Naive thymus-derived CD4-positive, alpha-beta T cell (primary cell): ENCODE measurements around the gene RDH12. TPM values are rescaled to one million over a fixed set of nuclear protein-coding genes. Genes with fewer than 3 reads are reported as not detected.
A peak's percentile ranks its signal among the peaks of the same experiment; 100 is the strongest.

Experiments used
- ATAC-seq: fragments of 150-1000 bp; cut with Tn5 transposase; 2 replicates; pipeline ENCODE4 v1.10.0; 2021; ENCODE audit warnings: mild to moderate bottlenecking, moderate library complexity
- CTCF ChIA-PET: fragments of 350-600 bp; sonication (Branson Sonifier 250); formaldehyde crosslinking; loops from one replicate; lab custom pipeline; 2021; ENCODE audit warnings: antibody characterized with exemption; lab: Charles Lee
- POLR2A ChIA-PET: fragments of 350-600 bp; sonication (Branson Sonifier 250); formaldehyde crosslinking; loops from one replicate; lab custom pipeline; 2021; ENCODE audit warnings: antibody characterized with exemption, inconsistent platforms; lab: Charles Lee
- DNase-seq, 9 donors: peaks; one replicate each; pipeline versions ENCODE4 v3.0.0 to v3.0.0-alpha.2; 2020 to 2022; ENCODE audit warnings: mixed read lengths in 1 of 9
- H3K27ac ChIP-seq: one replicate; pipeline ENCODE4 v1.7.0; 2013; ENCODE audit warnings: mild to moderate bottlenecking, low read depth, low read length, moderate library complexity
- H3K27me3 ChIP-seq, 2 donors: one replicate each; pipeline ENCODE4 v1.7.0; 2013; ENCODE audit warnings: low read length in 2 of 2, mild to moderate bottlenecking in 2 of 2, moderate library complexity in 2 of 2; ENCODE audit not compliant: control insufficient read depth in 2 of 2, insufficient read depth in 2 of 2
- H3K36me3 ChIP-seq, 3 experiments: 1 replicate in 2 of 3; 2 replicates in 1 of 3; pipeline ENCODE4 v1.7.0; 2013; ENCODE audit warnings: low read length in 3 of 3, mild to moderate bottlenecking in 3 of 3, moderate library complexity in 1 of 3; ENCODE audit not compliant: insufficient read depth in 3 of 3, control insufficient read depth in 2 of 3
- H3K4me1 ChIP-seq, 2 donors: one replicate each; pipeline ENCODE4 v1.7.0; 2013; ENCODE audit warnings: low read length in 2 of 2, mild to moderate bottlenecking in 2 of 2, moderate library complexity in 1 of 2; ENCODE audit not compliant: control insufficient read depth in 2 of 2, insufficient read depth in 2 of 2
- H3K4me3 ChIP-seq: 2 replicates; pipeline ENCODE4 v1.7.0; 2013; ENCODE audit warnings: mild to moderate bottlenecking, low read length
- H3K9me3 ChIP-seq, 3 experiments: 1 replicate in 2 of 3; 2 replicates in 1 of 3; pipeline ENCODE4 v1.7.0; 2013; ENCODE audit warnings: low read length in 3 of 3; ENCODE audit not compliant: control insufficient read depth in 2 of 3
- H3K27ac Mint-ChIP-seq, 9 donors: one replicate each; pipeline ENCODE4 v1.8.0; 2020 to 2022; ENCODE audit warnings: mixed read lengths in 9 of 9, mild to moderate bottlenecking in 8 of 9, moderate library complexity in 5 of 9, inconsistent platforms in 2 of 9
- H3K27me3 Mint-ChIP-seq, 5 donors: one replicate each; pipeline ENCODE4 v1.8.0; 2021 to 2022; ENCODE audit warnings: mixed read lengths in 5 of 5, mild to moderate bottlenecking in 1 of 5
- H3K36me3 Mint-ChIP-seq, 5 donors: one replicate each; pipeline ENCODE4 v1.8.0; 2020 to 2022; ENCODE audit warnings: mixed read lengths in 5 of 5, mild to moderate bottlenecking in 3 of 5, inconsistent platforms in 1 of 5
- H3K4me1 Mint-ChIP-seq, 7 donors: one replicate each; pipeline ENCODE4 v1.8.0; 2020 to 2022; ENCODE audit warnings: mixed read lengths in 7 of 7, mild to moderate bottlenecking in 3 of 7, inconsistent platforms in 1 of 7
- H3K4me3 Mint-ChIP-seq, 10 donors: one replicate each; pipeline ENCODE4 v1.8.0; 2020 to 2022; ENCODE audit warnings: mild to moderate bottlenecking in 10 of 10, mixed read lengths in 10 of 10, moderate library complexity in 6 of 10, inconsistent platforms in 2 of 10
- H3K9me3 Mint-ChIP-seq, 11 donors: one replicate each; pipeline ENCODE4 v1.8.0; 2020 to 2022; ENCODE audit warnings: mixed read lengths in 11 of 11, mild to moderate bottlenecking in 4 of 11, inconsistent platforms in 1 of 11, moderate library complexity in 1 of 11
- intact Hi-C, 2 donors: fragments of 100-400 bp; cut with micrococcal nuclease; formaldehyde crosslinking; loops; one replicate each; pipeline ENCODE4 v1.15.1; 2023
- polyA plus RNA-seq, 2 donors: library from polyadenylated mRNA; unstranded; fragments of 300-500 nt; fragmentation: Illumina TruSeq; gene quantifications; one replicate each; pipeline ENCODE4 v1.2.3, GENCODE V29; 2021
- total RNA-seq, 6 experiments: library from RNA in 5 of 6; stranded (reverse) in 5 of 6; gene quantifications; 1 replicate in 5 of 6; 2 replicates in 1 of 6; pipeline ENCODE4 v1.2.3 and lab custom pipeline; 2021 to 2026

The RDH12 gene
- total and polyA plus RNA-seq, 7 experiments from 2014 or later: 0.10 to 0.31 TPM; not detected in 5

- no peaks in the 10 kb centered on the region for H3K27me3 Mint-ChIP-seq
- Histone ChIP-seq H3K27me3 (no peaks in the 10 kb centered on the region), H3K9me3 (no peaks in the 10 kb centered on the region), H3K27ac (no peak overlapping the region), H3K4me3 (no peak overlapping the region), H3K4me1 (no peaks in the 10 kb centered on the region), H3K36me3 (peaks cover 3 to 55% (median 6%) of the 10 kb centered on the region in 3 experiments)
- DNase-seq (no peak), ATAC-seq (no peak)
- no peaks in the 10 kb centered on the region for H3K9me3 Mint-ChIP-seq
- peaks cover 10 to 72% (median 36%) of the 10 kb centered on the region in 5 donors for H3K36me3 Mint-ChIP-seq
- intact Hi-C loops: no loop called here
- CTCF ChIA-PET: no interaction called here
- POLR2A ChIA-PET: no interaction called here
- no peak overlapping the region for H3K4me3 Mint-ChIP-seq
- no peak overlapping the region for H3K27ac Mint-ChIP-seq
- peaks cover 0 to 8% (median 0%) of the 10 kb centered on the region in 7 donors for H3K4me1 Mint-ChIP-seq
Observed at GRCh38 chr14:67759916-67760315, 58.2 kb downstream of the RDH12 start.

- ChIA-PET CTCF (no interaction called here), POLR2A (no interaction called here)
- H3K36me3 ChIP-seq: peaks cover 6 to 72% (median 12%) of the 10 kb centered on the region in 3 experiments
- Mint-ChIP-seq H3K27me3 (no peaks in the 10 kb centered on the region), H3K36me3 (peaks cover 4 to 68% (median 28%) of the 10 kb centered on the region in 5 donors), H3K27ac (no peak overlapping the region), H3K9me3 (no peaks in the 10 kb centered on the region), H3K4me3 (no peak overlapping the region), H3K4me1 (peaks cover 0 to 6% (median 0%) of the 10 kb centered on the region in 7 donors)
- H3K4me3 ChIP-seq: no peak overlapping the region
- H3K9me3 ChIP-seq: no peaks in the 10 kb centered on the region
- intact Hi-C loops: no loop called here
- no peaks in the 10 kb centered on the region for H3K27me3 ChIP-seq
- DNase-seq (no peak), ATAC-seq (no peak)
- H3K4me1 ChIP-seq: no peaks in the 10 kb centered on the region
- H3K27ac ChIP-seq: no peak overlapping the region
Observed at GRCh38 chr14:67762051-67762450, 60.4 kb downstream of the RDH12 start.

GRCh38 chr14:67763158-67763822 lies 61.6 kb downstream of the RDH12 start:
- Mint-ChIP-seq H3K27me3 (no peaks in the 10 kb centered on the region), H3K4me3 (no peak overlapping the region), H3K27ac (no peak overlapping the region), H3K9me3 (no peaks in the 10 kb centered on the region), H3K4me1 (no peaks in the 10 kb centered on the region), H3K36me3 (peaks cover 0 to 70% (median 28%) of the 10 kb centered on the region in 5 donors)
- POLR2A ChIA-PET: no interaction called here
- intact Hi-C loops: no loop called here
- H3K4me3 ChIP-seq: no peak overlapping the region
- no peaks in the 10 kb centered on the region for H3K27me3 ChIP-seq
- no peak overlapping the region for H3K27ac ChIP-seq
- no peaks in the 10 kb centered on the region for H3K9me3 ChIP-seq
- H3K4me1 ChIP-seq: no peaks in the 10 kb centered on the region
- H3K36me3 ChIP-seq: peaks cover 12 to 80% (median 14%) of the 10 kb centered on the region in 3 experiments
- DNase-seq: no peak
- CTCF ChIA-PET: no interaction called here
- no peak for ATAC-seq

- no peaks in the 10 kb centered on the region for H3K9me3 ChIP-seq
- Mint-ChIP-seq H3K9me3 (no peaks in the 10 kb centered on the region), H3K36me3 (peaks cover 0 to 76% (median 34%) of the 10 kb centered on the region in 5 donors), H3K27ac (no peak overlapping the region), H3K4me3 (no peak overlapping the region), H3K4me1 (no peaks in the 10 kb centered on the region), H3K27me3 (no peaks in the 10 kb centered on the region)
- H3K4me1 ChIP-seq: no peaks in the 10 kb centered on the region
- no peaks in the 10 kb centered on the region for H3K27me3 ChIP-seq
- no peak overlapping the region for H3K27ac ChIP-seq
- CTCF ChIA-PET: no interaction called here
- intact Hi-C loops: no loop called here
- ATAC-seq: no peak
- DNase-seq: no peak
- POLR2A ChIA-PET: no interaction called here
- H3K36me3 ChIP-seq: peaks cover 12 to 91% (median 15%) of the 10 kb centered on the region in 3 experiments
- no peak overlapping the region for H3K4me3 ChIP-seq
Observed at GRCh38 chr14:67764496-67764895, 62.8 kb downstream of the RDH12 start.

GRCh38 chr14:67765192-67765834 lies 63.6 kb downstream of the RDH12 start:
- H3K36me3 Mint-ChIP-seq: peaks cover 0 to 75% (median 33%) of the 10 kb centered on the region in 5 donors
- no peak overlapping the region for H3K4me3 Mint-ChIP-seq
- Histone ChIP-seq H3K4me1 (no peaks in the 10 kb centered on the region), H3K27ac (no peak overlapping the region), H3K27me3 (no peaks in the 10 kb centered on the region), H3K36me3 (peaks cover 11 to 89% (median 12%) of the 10 kb centered on the region in 3 experiments), H3K4me3 (no peak overlapping the region), H3K9me3 (no peaks in the 10 kb centered on the region)
- ATAC-seq (no peak), DNase-seq (no peak)
- POLR2A ChIA-PET: no interaction called here
- intact Hi-C loops: no loop called here
- no peaks in the 10 kb centered on the region for H3K9me3 Mint-ChIP-seq
- H3K27me3 Mint-ChIP-seq: no peaks in the 10 kb centered on the region
- CTCF ChIA-PET: no interaction called here
- H3K27ac Mint-ChIP-seq: peak overlapping the region in 2 of 9 donors; percentile 7 to 46
- H3K4me1 Mint-ChIP-seq: no peaks in the 10 kb centered on the region

- Histone ChIP-seq H3K4me1 (no peaks in the 10 kb centered on the region), H3K36me3 (peaks cover 9 to 87% (median 12%) of the 10 kb centered on the region in 3 experiments), H3K27me3 (no peaks in the 10 kb centered on the region), H3K9me3 (no peaks in the 10 kb centered on the region), H3K4me3 (no peak overlapping the region), H3K27ac (no peak overlapping the region)
- POLR2A ChIA-PET: no interaction called here
- no peak for DNase-seq
- Mint-ChIP-seq H3K27me3 (no peaks in the 10 kb centered on the region), H3K27ac (peak overlapping the region in 1 of 9 donors; percentile 23), H3K9me3 (no peaks in the 10 kb centered on the region), H3K36me3 (peaks cover 0 to 68% (median 30%) of the 10 kb centered on the region in 5 donors), H3K4me3 (no peak overlapping the region), H3K4me1 (no peaks in the 10 kb centered on the region)
- ATAC-seq: peak; percentile 62
- CTCF ChIA-PET: no interaction called here
- intact Hi-C loops: no loop called here
Observed at GRCh38 chr14:67766035-67766680, 64.5 kb downstream of the RDH12 start.
